Mesodermal cell (in vitro differentiated cells): ENCODE results near the gene ADGRV1.

Experiments used
- H3K27ac ChIP-seq: 2 replicates; pipeline ENCODE4 v1.7.0; 2013; ENCODE audit warnings: mild to moderate bottlenecking, low read depth, low read length, moderate library complexity; ENCODE audit not compliant: severe bottlenecking
- H3K36me3 ChIP-seq: 2 replicates; pipeline ENCODE4 v1.7.1; 2013; ENCODE audit warnings: mild to moderate bottlenecking, low read length, moderate library complexity; ENCODE audit not compliant: control insufficient read depth, insufficient read depth
- H3K4me1 ChIP-seq: one replicate; pipeline ENCODE4 v1.7.1; 2013; ENCODE audit warnings: mild to moderate bottlenecking, low read length; ENCODE audit not compliant: insufficient read depth, control insufficient read depth, poor library complexity, severe bottlenecking
- H3K4me3 ChIP-seq: 2 replicates; pipeline ENCODE4 v1.7.0; 2013; ENCODE audit warnings: low read length, control low read depth, mild to moderate bottlenecking; ENCODE audit not compliant: insufficient read depth, poor library complexity, severe bottlenecking; ENCODE audit errors: extremely low read depth
- H3K9me3 ChIP-seq: 2 replicates; pipeline ENCODE4 v1.7.1; 2013; ENCODE audit warnings: mild to moderate bottlenecking, low read length, moderate library complexity; ENCODE audit not compliant: control insufficient read depth
- WGBS, 2 experiments: methylation state at CpG; one replicate each; pipeline ENCODE4 v1.1.5; 2013; ENCODE audit warnings: missing lambda C conversion rate in 2 of 2; ENCODE audit not compliant: insufficient coverage in 2 of 2; 5-methylcytosine and 5-hydroxymethylcytosine counted together

Gene ADGRV1

GRCh38 chr5:91156242-91156641 lies 597.6 kb downstream of the ADGRV1 start:
- no peaks in the 10 kb centered on the region for H3K4me1 ChIP-seq
- no peak overlapping the region for H3K27ac ChIP-seq
- no peaks in the 10 kb centered on the region for H3K9me3 ChIP-seq
- no peaks in the 10 kb centered on the region for H3K36me3 ChIP-seq
- no peak overlapping the region for H3K4me3 ChIP-seq
- WGBS, 2 experiments, result no CpG with 5 or more reads among the region's 1 CpG

DNA sequence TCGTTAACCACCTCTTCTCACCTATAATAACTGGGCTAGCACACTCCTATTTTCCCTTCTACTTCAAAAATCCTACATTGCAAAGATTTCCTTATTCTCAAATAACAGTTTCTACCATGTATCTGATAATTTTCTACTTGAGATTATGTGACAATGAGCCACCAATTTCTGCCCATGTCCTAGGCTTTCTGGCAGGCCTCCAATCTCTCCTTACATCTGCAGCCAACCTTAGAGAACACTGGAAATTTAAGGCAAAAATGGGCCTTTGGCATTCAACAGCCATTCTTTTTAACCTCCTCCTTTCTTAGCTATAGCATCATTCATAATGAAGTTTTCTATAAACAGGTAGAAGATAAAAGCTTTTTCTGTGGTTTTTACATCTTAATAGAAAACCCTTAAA lies 599.4 kb downstream of the ADGRV1 start:
- no peaks in the 10 kb centered on the region for H3K36me3 ChIP-seq
- 100% methylated on average over 1 of the region's 1 CpG; no CpG with 5 or more reads in 1 of the 2 experiments for WGBS, 2 experiments
- H3K9me3 ChIP-seq, result no peaks in the 10 kb centered on the region

GRCh38 chr5:91159647-91160046 lies 601.0 kb downstream of the ADGRV1 start:
- H3K4me1 ChIP-seq, result peaks cover 13% of the 10 kb centered on the region
- no peak overlapping the region for H3K27ac ChIP-seq

More for the DNA sequence above, 599.4 kb downstream of the ADGRV1 start:
- Histone ChIP-seq H3K4me1 (peaks cover 13% of the 10 kb centered on the region), H3K4me3 (no peak overlapping the region), H3K27ac (no peak overlapping the region)

DNA sequence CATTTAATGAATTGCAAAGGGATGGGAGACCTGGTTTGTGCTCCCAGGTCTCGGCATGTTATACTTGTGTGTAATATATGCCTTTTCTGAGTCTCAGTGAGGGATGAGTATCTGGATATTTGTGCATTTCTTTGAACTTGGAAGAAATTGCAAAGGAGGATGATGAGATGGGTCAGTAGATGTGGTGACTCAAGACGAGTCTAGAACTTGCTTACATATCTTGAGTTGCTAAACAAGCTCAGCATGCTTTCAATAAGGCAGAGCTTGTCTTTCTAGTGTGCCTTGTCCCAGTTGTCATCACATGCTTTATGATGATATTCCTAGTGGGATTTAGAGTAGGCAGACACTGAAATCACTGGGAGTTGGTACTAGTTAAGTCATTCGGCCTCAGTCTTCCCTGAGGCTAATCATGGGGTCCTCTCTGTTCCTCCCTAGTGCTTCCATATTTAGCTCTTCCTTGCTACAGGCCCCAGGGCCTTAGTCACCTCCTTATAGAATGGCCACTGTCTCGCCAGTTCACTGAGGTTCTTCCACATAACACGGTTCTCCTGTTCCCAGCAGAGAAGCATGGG lies 602.2 kb downstream of the ADGRV1 start:
- no peak overlapping the region for H3K4me3 ChIP-seq
- H3K4me1 ChIP-seq, result peaks cover 13% of the 10 kb centered on the region
- H3K27ac ChIP-seq, result no peak overlapping the region
- H3K9me3 ChIP-seq, result no peaks in the 10 kb centered on the region
- WGBS, 2 experiments, result 95 to 99% methylated on average over 3 to 5 of the region's 5 CpGs
- no peaks in the 10 kb centered on the region for H3K36me3 ChIP-seq

More at GRCh38 chr5:91159647-91160046, 601.0 kb downstream of the ADGRV1 start:
- H3K36me3 ChIP-seq, result no peaks in the 10 kb centered on the region
- H3K9me3 ChIP-seq, result no peaks in the 10 kb centered on the region
- no CpG with 5 or more reads among the region's 1 CpG for WGBS, 2 experiments
- no peak overlapping the region for H3K4me3 ChIP-seq

DNA sequence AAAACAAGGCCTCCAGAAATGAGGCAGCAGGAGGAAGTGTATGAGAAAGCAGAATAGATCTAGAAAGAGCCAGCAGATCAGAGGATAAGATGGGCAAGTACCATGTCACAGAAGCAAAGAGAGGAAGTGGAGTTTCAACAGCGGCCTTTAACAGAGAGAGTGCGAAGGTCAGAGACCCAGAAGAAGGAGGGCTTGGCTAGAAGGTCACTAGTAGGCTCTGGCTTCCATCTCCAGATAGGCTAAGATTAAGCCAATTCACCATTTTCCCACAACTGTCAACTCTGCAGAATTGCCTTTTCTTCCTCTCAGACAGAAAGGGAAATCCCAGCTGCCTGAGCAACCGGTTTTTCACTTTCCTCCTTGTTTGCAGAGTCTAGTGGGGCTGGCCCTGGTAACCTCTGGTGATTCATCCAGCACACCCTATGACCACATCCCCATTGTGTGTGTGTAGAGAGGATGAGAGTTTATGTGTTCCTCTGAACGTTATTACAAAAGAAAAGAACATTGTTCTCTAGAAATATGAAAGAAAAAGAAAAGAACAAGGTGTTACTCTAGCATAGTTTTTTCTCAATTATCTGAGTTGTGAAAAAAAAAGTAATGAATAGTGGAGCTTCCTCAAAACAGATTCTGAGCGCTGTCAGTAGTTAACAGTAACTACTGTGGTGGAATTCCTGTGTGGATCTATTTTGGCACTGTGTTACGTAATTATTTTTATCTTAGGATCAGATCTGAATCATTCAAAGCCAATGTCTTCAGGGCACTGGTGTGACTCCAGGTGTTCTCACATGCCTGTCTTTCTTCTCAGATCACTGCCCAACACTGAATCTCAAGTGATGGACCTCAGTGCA lies 604.2 kb downstream of the ADGRV1 start:
- peak overlapping the region; percentile 84 for H3K27ac ChIP-seq
- H3K9me3 ChIP-seq, result no peaks in the 10 kb centered on the region
- H3K4me1 ChIP-seq, result peaks cover 22% of the 10 kb centered on the region
- no peak overlapping the region for H3K4me3 ChIP-seq
- H3K36me3 ChIP-seq, result no peaks in the 10 kb centered on the region
- WGBS, 2 experiments, result 90 to 97% methylated on average over 3 to 4 of the region's 6 CpGs

DNA sequence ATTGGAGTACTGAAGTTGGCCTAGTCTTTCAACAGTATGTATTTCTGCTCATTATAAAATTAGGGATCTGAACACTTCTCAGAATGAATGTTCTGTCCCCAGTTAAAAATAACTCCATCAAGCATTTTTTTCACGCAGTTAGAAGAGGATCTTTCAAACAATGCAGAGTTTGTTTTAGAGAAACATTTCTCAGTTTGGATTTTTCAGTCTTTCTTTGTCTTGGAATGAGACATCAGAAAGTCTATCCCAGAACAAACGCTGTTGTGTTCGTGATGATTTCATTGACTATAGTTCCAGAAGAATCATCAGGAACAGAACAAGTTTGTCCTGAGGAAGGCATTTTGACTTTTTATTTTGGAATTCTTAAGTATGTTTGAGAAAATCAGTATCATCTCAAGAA lies 605.8 kb downstream of the ADGRV1 start:
- no peaks in the 10 kb centered on the region for H3K36me3 ChIP-seq
- WGBS, 2 experiments, result 77 to 100% methylated on average over 2 of the region's 3 CpGs
- H3K4me3 ChIP-seq, result no peak overlapping the region
- peaks cover 22% of the 10 kb centered on the region for H3K4me1 ChIP-seq
- H3K27ac ChIP-seq, result no peak overlapping the region
- H3K9me3 ChIP-seq, result no peaks in the 10 kb centered on the region

GRCh38 chr5:91166059-91166807 lies 607.6 kb downstream of the ADGRV1 start:
- Histone ChIP-seq H3K36me3 (no peaks in the 10 kb centered on the region), H3K4me1 (peaks cover 22% of the 10 kb centered on the region), H3K4me3 (no peak overlapping the region), H3K9me3 (no peaks in the 10 kb centered on the region), H3K27ac (no peak overlapping the region)
- WGBS, 2 experiments, result 83 to 86% methylated on average over 1 of the region's 3 CpGs

- WGBS, 2 experiments, result no CpG with 5 or more reads among the region's 1 CpG
- H3K36me3 ChIP-seq, result no peaks in the 10 kb centered on the region
- H3K4me1 ChIP-seq, result peaks cover 9% of the 10 kb centered on the region
- H3K4me3 ChIP-seq, result no peak overlapping the region
- no peak overlapping the region for H3K27ac ChIP-seq
- no peaks in the 10 kb centered on the region for H3K9me3 ChIP-seq
Observed at GRCh38 chr5:91168859-91169258, 610.3 kb downstream of the ADGRV1 start.

GRCh38 chr5:91170266-91170665 lies 611.7 kb downstream of the ADGRV1 start:
- no peaks in the 10 kb centered on the region for H3K9me3 ChIP-seq
- H3K36me3 ChIP-seq, result no peaks in the 10 kb centered on the region
- no peak overlapping the region for H3K27ac ChIP-seq
- H3K4me3 ChIP-seq, result no peak overlapping the region
- WGBS, 2 experiments, result no CpG with 5 or more reads among the region's 1 CpG
- H3K4me1 ChIP-seq, result peaks cover 9% of the 10 kb centered on the region

DNA sequence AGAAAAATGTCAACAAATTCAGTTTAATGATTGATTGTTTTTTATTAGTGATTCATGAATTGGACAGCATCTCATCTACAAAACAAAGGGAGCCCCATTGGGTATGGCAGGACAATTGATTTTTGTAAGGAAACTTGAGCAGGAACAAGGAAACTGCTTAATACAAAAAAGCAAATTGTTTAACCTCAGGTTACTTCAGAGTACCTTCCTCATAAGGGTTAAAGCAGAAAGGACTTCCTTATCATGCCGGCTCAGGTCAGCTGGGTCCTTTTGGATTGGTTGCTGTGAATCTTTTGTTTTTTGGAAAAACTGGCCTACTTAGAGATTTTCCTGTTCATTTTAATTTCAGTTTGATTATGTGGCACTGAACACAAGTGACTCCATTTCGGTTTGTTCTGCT lies 612.7 kb downstream of the ADGRV1 start:
- Histone ChIP-seq H3K27ac (no peak overlapping the region), H3K9me3 (no peaks in the 10 kb centered on the region), H3K4me3 (no peak overlapping the region), H3K36me3 (no peaks in the 10 kb centered on the region), H3K4me1 (peaks cover 6% of the 10 kb centered on the region)
- WGBS, 2 experiments, result 29% methylated on average over 1 of the region's 2 CpGs; no CpG with 5 or more reads in 1 of the 2 experiments
